GM19351 (cell line): ENCODE measurements around the gene CHP2.
"Not testable (repeated sequence)": the region's sequence is repeated elsewhere in the genome, so short reads cannot be mapped to it uniquely, and the experiment has no call there.

Experiments
- ATAC-seq: cut with Tn5 transposase; IDR thresholded peaks from one replicate; pipeline ENCODE4 v1.9.1; 2021; ENCODE audit warnings: mild to moderate bottlenecking, moderate library complexity; ENCODE audit not compliant: unreplicated experiment

The CHP2 gene

GRCh38 chr16:23754594-23755483 lies at the start of gene CHP2:
CHP2 (plus strand) TSS chr16:23755026; CDS start chr16:23755050, 24 bp downstream.
- no peak for ATAC-seq

- no peak for ATAC-seq
Measured at GRCh38 chr16:23705517-23705902, 49.3 kb upstream of the CHP2 start.

GRCh38 chr16:23706439-23706838 lies 48.4 kb upstream of the CHP2 start:
- no peak for ATAC-seq

- ATAC-seq: no peak
Measured at GRCh38 chr16:23709536-23709935, 45.3 kb upstream of the CHP2 start.

- no peak for ATAC-seq
Measured at GRCh38 chr16:23710008-23710407, 44.8 kb upstream of the CHP2 start.

GRCh38 chr16:23710504-23710903 lies 44.3 kb upstream of the CHP2 start:
- no peak for ATAC-seq

- ATAC-seq: no peak
Measured at GRCh38 chr16:23711785-23712184, 43.0 kb upstream of the CHP2 start.

- ATAC-seq: no peak
Measured at GRCh38 chr16:23712976-23713375, 41.9 kb upstream of the CHP2 start, which contains the start of gene ERN2. ERN2 (minus strand) TSS chr16:23713222; CDS start chr16:23713187, 35 bp downstream.

GRCh38 chr16:23716484-23716883 lies 38.3 kb upstream of the CHP2 start:
- ATAC-seq: no peak

GRCh38 chr16:23722613-23723240 lies 32.1 kb upstream of the CHP2 start:
- ATAC-seq: not testable (repeated sequence)

- no peak for ATAC-seq
Measured at GRCh38 chr16:23724096-23724784, 30.6 kb upstream of the CHP2 start.

- ATAC-seq: no peak
Measured at GRCh38 chr16:23724785-23725131, 30.1 kb upstream of the CHP2 start.

- ATAC-seq: no peak
Measured at GRCh38 chr16:23726710-23727109, 28.1 kb upstream of the CHP2 start.

- ATAC-seq: no peak
Measured at GRCh38 chr16:23728112-23728477, 26.7 kb upstream of the CHP2 start.

GRCh38 chr16:23729503-23730424 lies 25.1 kb upstream of the CHP2 start:
- no peak for ATAC-seq

- no peak for ATAC-seq
Measured at GRCh38 chr16:23734176-23734893, 20.5 kb upstream of the CHP2 start.

- ATAC-seq: not testable (repeated sequence)
Measured at GRCh38 chr16:23737423-23738028, 17.3 kb upstream of the CHP2 start.

GRCh38 chr16:23739516-23739915 lies 15.3 kb upstream of the CHP2 start:
- ATAC-seq: no peak

- ATAC-seq: no peak
Measured at GRCh38 chr16:23741675-23742303, 13.0 kb upstream of the CHP2 start.
